Measurements from ENCODE around the gene PCDHGA11.
"Not testable (repeated sequence)": the region's sequence is repeated elsewhere in the genome, so short reads cannot be mapped to it uniquely, and the experiment has no call there.

The PCDHGA11 gene

DNA sequence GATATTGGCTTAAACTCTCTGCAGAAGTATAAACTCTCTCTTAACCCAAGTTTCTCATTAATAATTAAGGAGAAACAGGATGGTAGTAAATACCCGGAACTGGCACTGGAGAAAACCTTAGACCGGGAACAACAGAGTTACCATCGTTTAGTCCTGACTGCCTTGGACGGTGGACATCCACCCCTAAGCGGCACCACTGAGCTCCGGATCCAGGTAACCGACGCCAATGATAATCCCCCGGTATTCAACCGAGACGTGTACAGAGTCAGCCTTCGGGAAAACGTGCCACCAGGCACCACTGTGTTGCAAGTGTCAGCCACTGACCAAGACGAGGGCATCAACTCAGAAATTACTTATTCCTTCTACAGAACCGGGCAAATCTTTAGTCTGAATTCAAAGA, 22.2 kb upstream of the PCDHGA11 start:
- in situ Hi-C loops (cut with MboI; ENCODE audit: low sequenced_read_pairs): no loop called here

DNA sequence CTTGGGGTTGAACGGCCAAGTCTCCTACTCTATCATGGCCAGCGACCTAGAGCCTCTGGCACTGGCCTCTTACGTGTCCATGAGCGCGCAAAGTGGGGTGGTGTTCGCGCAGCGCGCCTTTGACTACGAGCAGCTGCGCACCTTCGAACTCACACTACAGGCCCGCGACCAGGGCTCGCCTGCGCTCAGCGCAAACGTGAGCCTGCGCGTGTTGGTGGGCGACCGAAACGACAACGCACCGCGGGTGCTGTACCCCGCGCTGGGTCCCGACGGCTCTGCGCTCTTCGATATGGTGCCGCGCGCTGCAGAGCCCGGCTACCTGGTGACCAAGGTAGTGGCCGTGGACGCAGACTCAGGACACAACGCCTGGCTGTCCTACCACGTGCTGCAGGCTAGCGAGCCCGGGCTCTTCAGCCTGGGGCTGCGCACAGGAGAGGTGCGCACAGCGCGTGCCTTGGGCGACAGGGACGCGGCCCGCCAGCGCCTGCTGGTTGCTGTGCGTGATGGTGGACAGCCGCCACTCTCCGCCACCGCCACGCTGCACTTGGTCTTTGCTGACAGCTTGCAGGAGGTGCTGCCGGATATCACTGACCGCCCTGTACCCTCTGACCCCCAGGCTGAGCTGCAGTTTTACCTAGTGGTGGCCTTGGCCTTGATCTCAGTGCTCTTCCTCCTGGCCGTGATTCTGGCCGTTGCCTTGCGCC, 21.1 kb upstream of the PCDHGA11 start:
- in situ Hi-C loops (cut with MboI; ENCODE audit: low sequenced_read_pairs): no loop called here

DNA sequence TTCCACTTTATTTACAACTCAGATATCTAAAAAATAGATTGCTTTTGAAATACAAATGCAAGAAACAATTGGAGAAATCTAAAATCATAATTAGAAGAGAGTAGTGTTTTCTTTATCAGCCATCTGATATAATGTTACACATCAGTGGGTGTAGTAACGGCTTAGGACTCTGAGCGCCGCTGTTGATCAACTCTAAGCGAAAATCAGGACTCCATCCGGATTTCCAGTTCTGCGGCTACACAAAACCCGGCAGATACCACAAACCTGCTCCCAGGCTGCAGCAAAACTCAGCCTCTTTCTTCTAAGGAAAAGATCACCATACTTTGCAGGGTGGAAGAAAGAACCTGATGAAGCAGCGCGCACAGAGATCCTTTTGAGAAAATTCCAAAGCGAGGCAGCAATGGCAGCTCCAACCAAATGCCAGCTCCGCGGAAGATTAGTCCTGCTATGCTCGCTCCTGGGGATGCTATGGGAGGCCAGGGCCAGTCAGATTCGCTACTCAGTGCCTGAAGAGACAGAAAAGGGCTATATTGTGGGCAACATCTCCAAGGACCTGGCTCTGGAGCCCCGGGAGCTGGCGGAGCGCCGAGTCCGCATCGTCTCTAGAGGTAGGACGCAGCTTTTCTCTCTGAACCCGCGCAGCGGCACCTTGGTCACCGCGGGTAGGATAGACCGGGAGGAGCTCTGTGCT, 18.2 kb upstream of the PCDHGA11 start, which contains the start of gene PCDHGA9:
Gene PCDHGA9, plus strand, starts transcription at position 226 of the 691 bp plus-strand sequence. Its CDS starts 175 bp downstream, at position 401.
- in situ Hi-C loops (cut with MboI; ENCODE audit: low sequenced_read_pairs): no loop called here

DNA sequence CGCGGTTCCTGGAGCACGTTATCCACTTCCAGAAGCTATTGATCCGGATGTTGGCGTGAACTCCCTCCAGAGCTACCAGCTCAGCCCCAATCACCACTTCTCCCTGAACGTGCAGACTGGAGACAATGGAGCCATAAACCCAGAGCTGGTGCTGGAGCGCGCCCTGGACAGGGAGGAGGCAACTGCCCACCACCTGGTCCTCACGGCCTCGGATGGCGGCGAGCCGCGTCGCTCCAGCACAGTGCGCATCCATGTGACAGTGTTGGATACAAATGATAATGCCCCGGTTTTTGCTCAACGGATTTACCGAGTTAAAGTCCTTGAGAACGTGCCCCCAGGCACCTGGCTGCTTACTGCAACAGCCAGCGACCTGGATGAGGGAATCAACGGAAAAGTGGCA, 17.5 kb upstream of the PCDHGA11 start:
- in situ Hi-C loops (cut with MboI; ENCODE audit: low sequenced_read_pairs): no loop called here

DNA sequence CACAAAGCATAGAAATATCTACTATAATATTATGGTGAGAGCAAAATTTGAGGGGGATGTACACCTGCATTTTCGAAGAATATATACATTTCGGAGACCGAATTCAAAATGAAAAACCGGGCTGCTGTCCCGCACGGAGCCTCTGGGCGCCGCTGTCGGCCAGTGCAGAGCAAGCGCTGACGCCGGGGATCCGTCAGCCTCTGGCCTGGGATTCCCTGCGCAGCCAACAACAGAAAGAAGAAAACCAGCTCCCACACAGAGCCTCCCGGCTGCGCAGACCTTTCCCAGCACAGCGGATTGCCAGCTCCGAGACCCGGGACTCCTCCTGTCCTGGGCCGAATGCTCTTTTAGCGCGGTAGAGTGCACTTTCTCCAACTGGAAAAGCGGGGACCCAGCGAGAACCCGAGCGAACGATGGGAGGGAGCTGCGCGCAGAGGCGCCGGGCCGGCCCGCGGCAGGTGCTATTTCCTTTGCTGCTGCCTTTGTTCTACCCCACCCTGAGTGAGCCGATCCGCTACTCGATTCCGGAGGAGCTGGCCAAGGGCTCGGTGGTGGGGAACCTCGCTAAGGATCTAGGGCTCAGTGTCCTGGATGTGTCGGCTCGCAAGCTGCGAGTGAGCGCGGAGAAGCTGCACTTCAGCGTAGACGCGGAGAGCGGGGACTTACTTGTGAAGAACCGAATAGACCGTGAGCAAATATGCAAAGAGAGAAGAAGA, 12.9 kb upstream of the PCDHGA11 start, which contains the start of gene PCDHGB6:
Gene PCDHGB6, plus strand, starts transcription at position 232 of the 716 bp plus-strand sequence. Its CDS starts 182 bp downstream, at position 414.
- in situ Hi-C loops (cut with MboI; ENCODE audit: low sequenced_read_pairs): not testable (repeated sequence)

DNA sequence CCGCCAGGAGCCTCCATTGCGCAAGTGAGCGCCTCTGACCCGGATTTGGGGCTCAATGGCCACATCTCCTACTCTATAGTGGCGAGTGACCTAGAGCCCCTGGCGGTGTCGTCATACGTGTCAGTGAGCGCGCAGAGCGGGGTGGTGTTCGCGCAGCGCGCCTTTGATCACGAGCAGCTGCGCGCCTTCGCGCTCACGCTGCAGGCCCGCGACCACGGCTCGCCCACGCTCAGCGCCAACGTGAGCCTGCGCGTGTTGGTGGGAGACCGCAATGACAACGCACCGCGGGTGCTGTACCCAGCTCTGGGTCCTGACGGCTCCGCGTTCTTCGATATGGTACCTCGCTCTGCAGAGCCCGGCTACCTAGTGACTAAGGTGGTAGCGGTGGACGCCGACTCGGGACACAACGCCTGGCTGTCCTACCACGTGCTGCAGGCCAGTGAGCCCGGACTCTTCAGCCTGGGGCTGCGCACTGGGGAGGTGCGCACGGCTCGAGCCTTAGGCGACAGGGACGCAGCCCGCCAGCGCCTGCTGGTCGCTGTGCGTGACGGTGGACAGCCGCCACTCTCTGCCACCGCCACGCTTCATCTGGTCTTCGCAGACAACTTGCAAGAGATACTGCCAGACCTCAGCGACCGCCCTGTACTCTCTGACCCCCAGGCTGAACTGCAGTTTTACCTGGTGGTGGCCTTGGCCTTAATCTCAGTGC, 11.1 kb upstream of the PCDHGA11 start:
- in situ Hi-C loops (cut with MboI; ENCODE audit: low sequenced_read_pairs): no loop called here

DNA sequence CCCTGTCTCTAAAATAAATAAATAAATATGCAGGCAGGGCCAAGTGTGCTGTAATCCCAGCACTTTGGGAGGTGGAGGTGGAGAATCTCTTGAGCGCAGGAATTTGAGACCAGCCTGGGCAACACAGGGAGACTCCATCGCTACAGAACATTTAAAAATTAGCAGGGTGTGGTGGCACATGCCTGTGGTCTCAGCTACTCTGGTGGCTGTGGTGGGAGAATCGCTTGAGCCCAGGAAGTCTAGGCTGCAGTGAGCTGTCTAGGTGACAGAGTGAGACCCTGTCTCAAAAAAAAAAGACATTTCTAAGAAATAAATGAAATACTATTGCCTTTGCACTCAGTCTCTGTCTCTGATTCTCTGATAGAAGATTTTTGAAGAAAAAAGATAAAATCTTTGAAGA, 9.3 kb upstream of the PCDHGA11 start:
- in situ Hi-C loops (cut with MboI; ENCODE audit: low sequenced_read_pairs): no loop called here

DNA sequence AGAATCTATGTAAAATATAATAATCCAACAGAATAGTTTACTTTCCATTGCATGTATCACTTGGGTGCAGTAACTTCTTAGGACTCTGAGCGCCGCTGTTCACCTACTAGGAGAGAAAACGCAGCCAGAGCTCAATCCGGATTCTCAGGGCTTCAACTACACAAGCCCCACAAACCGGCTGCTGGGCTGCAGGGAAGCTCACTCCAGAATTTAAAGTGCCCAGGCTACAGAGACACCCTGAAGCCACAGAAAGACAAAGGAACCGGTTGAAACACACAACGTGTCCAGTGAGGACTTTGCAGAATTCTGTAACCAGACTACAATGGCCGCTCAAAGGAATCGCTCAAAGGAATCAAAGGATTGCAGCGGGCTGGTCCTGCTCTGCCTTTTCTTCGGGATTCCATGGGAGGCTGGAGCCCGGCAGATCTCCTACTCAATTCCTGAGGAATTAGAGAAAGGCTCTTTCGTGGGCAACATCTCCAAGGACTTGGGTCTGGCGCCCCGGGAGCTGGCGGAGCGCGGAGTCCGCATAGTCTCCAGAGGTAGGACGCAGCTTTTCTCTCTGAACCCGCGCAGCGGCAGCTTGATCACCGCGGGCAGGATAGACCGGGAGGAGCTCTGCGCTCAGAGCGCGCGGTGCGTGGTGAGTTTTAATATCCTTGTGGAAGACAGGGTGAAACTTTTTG, 7.9 kb upstream of the PCDHGA11 start, which contains the start of gene PCDHGA10:
Gene PCDHGA10, plus strand, starts transcription at position 134 of the 686 bp plus-strand sequence. Its CDS starts 189 bp downstream, at position 323.
- in situ Hi-C loops (cut with MboI; ENCODE audit: low sequenced_read_pairs): no loop called here

DNA sequence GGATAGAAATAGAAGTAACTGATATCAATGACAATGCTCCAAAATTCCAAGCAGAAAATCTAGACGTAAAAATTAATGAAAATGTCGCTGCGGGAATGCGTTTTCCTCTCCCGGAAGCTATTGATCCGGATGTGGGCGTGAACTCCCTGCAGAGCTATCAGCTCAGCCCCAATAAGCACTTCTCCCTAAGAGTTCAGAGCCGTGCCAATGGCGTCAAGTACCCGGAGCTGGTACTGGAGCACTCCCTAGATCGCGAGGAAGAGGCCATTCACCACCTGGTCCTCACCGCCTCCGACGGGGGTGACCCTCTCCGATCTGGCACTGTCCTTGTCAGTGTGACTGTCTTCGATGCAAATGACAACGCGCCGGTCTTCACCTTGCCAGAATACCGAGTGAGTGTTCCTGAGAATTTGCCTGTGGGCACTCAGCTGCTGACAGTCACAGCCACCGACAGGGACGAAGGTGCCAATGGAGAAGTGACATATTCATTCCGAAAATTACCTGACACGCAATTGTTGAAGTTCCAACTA, 7.2 kb upstream of the PCDHGA11 start:
- in situ Hi-C loops (cut with MboI; ENCODE audit: low sequenced_read_pairs): no loop called here

DNA sequence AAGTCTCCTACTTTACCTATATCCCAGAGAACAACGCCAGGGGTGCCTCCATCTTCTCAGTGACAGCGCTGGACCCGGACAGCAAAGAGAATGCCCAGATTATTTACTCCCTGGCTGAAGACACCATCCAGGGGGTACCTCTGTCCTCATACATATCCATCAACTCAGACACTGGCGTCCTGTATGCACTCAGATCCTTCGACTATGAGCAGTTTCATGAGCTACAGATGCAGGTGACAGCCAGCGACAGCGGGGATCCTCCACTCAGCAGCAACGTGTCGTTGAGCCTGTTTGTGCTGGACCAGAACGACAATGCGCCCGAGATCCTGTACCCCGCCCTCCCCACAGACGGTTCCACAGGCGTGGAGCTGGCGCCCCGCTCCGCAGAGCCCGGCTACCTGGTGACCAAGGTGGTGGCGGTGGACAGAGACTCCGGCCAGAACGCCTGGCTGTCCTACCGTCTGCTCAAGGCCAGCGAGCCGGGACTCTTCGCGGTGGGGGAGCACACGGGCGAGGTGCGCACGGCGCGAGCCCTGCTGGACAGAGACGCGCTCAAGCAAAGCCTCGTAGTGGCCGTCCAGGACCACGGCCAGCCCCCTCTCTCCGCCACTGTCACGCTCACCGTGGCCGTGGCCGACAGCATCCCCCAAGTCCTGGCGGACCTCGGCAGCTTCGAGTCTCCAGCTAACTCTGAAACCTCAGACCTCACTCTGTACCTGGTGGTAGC, 6.1 kb upstream of the PCDHGA11 start:
- in situ Hi-C loops (cut with MboI; ENCODE audit: low sequenced_read_pairs): not testable (repeated sequence)

DNA sequence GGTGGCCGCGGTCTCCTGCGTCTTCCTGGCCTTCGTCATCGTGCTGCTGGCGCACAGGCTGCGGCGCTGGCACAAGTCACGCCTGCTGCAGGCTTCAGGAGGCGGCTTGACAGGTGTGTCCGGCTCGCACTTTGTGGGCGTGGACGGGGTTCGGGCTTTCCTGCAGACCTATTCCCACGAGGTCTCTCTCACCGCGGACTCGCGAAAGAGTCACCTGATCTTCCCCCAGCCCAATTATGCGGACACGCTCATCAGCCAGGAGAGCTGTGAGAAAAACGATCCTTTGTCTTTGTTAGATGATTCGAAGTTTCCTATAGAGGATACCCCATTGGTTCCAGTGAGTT, 5.6 kb upstream of the PCDHGA11 start:
- in situ Hi-C loops (cut with MboI; ENCODE audit: low sequenced_read_pairs): not testable (repeated sequence)

DNA sequence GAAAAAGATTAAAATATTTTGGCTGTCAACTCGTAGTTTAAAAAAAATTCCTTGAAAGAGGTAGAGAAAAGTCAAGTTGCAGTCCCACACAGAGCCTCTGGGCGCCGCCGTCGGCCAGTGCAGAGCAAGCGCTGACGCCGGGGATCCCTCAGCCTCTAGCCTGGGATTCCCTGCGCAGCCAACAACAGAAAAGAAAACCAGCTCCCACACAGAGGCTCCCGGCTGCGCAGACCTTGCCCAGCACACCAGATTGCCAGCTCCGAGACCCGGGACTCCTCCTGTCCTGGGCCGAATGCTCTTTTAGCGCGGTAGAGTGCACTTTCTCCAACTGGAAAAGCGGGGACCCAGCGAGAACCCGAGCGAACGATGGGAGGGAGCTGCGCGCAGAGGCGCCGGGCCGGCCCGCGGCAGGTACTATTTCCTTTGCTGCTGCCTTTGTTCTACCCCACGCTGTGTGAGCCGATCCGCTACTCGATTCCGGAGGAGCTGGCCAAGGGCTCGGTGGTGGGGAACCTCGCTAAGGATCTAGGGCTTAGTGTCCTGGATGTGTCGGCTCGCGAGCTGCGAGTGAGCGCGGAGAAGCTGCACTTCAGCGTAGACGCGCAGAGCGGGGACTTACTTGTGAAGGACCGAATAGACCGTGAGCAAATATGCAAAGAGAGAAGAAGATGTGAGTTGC, 3.2 kb upstream of the PCDHGA11 start, which contains the start of gene PCDHGB7:
Gene PCDHGB7, plus strand, starts transcription at position 184 of the 679 bp plus-strand sequence. Its CDS starts 183 bp downstream, at position 367.
- in situ Hi-C loops (cut with MboI; ENCODE audit: low sequenced_read_pairs): not testable (repeated sequence)

DNA sequence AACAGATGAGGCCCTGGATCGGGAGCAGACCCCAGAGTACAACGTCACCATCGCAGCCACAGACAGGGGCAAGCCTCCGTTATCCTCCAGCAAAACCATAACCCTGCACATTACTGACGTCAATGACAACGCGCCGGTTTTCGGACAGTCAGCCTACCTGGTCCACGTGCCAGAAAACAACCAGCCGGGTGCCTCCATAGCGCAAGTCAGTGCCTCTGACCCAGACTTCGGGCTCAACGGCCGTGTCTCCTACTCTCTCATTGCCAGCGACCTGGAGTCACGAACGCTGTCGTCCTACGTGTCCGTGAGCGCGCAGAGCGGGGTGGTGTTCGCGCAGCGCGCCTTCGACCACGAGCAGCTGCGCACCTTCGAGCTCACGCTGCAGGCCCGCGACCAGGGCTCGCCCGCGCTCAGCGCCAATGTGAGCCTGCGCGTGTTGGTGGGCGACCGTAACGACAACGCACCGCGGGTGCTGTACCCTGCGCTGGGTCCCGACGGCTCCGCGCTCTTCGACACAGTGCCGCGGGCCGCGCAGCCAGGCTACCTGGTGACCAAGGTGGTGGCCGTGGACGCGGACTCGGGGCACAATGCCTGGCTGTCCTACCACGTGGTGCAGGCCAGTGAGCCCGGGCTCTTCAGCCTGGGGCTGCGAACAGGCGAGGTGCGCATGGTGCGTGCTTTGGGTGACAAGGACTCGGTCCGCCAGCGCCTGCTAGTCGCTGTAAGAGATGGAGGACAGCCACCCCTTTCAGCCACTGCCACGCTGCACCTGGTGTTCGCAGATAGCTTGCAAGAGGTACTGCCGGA, 1.6 kb upstream of the PCDHGA11 start:
- in situ Hi-C loops (cut with MboI; ENCODE audit: low sequenced_read_pairs): no loop called here

DNA sequence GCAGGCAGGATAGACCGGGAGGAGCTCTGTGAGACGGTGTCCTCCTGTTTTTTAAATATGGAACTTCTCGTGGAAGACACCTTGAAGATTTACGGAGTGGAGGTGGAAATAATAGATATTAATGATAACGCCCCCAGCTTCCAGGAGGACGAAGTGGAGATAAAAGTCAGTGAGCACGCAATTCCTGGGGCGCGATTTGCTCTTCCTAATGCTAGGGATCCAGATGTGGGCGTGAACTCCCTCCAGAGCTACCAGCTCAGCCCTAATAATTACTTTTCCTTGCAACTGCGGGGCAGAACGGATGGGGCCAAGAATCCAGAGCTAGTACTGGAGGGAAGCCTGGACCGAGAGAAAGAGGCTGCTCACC, 621 bp downstream of the PCDHGA11 start:
- in situ Hi-C loops (cut with MboI; ENCODE audit: low sequenced_read_pairs): no loop called here

DNA sequence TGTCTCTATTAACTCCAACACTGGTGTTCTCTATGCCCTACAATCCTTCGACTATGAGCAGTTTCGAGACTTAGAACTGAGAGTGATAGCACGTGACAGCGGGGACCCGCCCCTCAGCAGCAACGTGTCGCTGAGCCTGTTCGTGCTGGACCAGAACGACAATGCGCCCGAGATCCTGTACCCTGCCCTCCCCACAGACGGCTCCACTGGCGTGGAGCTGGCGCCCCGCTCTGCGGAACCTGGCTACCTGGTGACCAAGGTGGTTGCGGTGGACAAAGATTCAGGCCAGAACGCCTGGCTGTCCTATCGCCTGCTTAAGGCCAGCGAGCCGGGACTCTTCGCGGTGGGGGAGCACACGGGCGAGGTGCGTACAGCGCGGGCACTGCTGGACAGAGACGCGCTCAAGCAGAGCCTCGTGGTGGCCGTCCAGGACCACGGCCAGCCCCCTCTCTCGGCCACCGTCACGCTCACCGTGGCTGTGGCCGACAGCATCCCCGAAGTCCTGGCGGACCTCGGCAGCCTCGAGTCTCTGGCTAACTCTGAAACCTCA, 2.0 kb downstream of the PCDHGA11 start:
- in situ Hi-C loops (cut with MboI; ENCODE audit: low sequenced_read_pairs): no loop called here

DNA sequence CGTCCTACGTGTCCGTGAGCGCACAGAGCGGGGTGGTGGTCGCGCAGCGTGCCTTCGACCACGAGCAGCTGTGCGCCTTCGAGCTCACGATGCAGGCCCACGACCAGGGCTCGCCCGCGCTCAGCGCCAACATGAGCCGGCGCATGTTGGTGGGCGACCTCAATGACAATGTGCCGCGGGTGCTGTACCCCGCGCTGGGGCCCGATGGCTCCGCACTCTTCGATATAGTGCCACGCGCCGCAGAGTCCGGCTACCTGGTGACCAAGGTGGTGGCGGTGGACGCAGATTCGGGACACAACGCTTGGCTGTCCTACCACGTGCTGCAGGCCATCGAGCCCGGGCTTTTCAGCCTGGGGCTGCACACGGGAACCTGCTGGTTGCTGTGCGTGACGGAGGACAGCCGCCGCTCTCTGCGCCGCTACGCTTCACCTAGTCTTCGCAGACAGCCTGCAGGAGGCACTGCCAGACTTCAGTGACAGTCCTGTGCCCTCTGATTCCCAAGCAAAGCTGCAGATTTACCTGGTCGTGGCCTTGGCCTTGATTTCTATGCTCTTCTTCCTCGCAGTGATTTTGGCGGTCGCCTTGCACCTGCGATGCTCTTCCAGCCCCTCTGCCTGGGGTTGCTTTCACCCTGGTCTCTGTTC, 7.1 kb downstream of the PCDHGA11 start:
- in situ Hi-C loops (cut with MboI; ENCODE audit: low sequenced_read_pairs): no loop called here

Measured in hTERT RPE-1 (cell line).